ENCODE results near the gene KATNB1. TPM values are rescaled to one million over a fixed set of nuclear protein-coding genes. Genes with fewer than 3 reads are reported as not detected.
"Not testable (repeated sequence)": the region's sequence is repeated elsewhere in the genome, so short reads cannot be mapped to it uniquely, and the experiment has no call there.

The KATNB1 gene
- total RNA-seq, 1 donor from 2014 or later = 18.0 TPM

- no peak overlapping the region for H3K4me3 ChIP-seq
- no peak for TF ChIP-seq CTCF (IDR thresholded peaks at IDR 0.05)
- no peaks in the 10 kb centered on the region for H3K4me1 ChIP-seq
- intact Hi-C loops (cut with DNase I) = no loop called here
- no peak for ATAC-seq
- H3K27me3 ChIP-seq (ENCODE audit: low read depth) = peaks cover under 1% of the 10 kb centered on the region
- no peaks in the 10 kb centered on the region for H3K36me3 ChIP-seq
- DNase-seq = no peak
- H3K27ac ChIP-seq = no peak overlapping the region
- H3K9me3 ChIP-seq = no peaks in the 10 kb centered on the region
These were observed 25.9 kb upstream of the KATNB1 start for GRCh38 chr16:57709663-57710062.

GRCh38 chr16:57711346-57711745, 24.2 kb upstream of the KATNB1 start:
- no peak overlapping the region for H3K4me3 ChIP-seq
- no peak for ATAC-seq
- no peaks in the 10 kb centered on the region for H3K9me3 ChIP-seq
- no peaks in the 10 kb centered on the region for H3K36me3 ChIP-seq
- TF ChIP-seq CTCF (IDR thresholded peaks at IDR 0.05) = no peak
- H3K27me3 ChIP-seq (ENCODE audit: low read depth) = peaks cover 8% of the 10 kb centered on the region
- no peaks in the 10 kb centered on the region for H3K4me1 ChIP-seq
- no peak overlapping the region for H3K27ac ChIP-seq
- no peak for DNase-seq
- intact Hi-C loops (cut with DNase I) = no loop called here

- ATAC-seq (no peak), DNase-seq (no peak)
- H3K4me3 ChIP-seq = no peak overlapping the region
- no peak for TF ChIP-seq CTCF (IDR thresholded peaks at IDR 0.05)
- no peak overlapping the region for H3K27ac ChIP-seq
- no peaks in the 10 kb centered on the region for H3K36me3 ChIP-seq
- peaks cover 8% of the 10 kb centered on the region for H3K27me3 ChIP-seq (ENCODE audit: low read depth)
- H3K9me3 ChIP-seq = no peaks in the 10 kb centered on the region
- H3K4me1 ChIP-seq = no peaks in the 10 kb centered on the region
- intact Hi-C loops (cut with DNase I) = no loop called here
These were observed 23.6 kb upstream of the KATNB1 start for GRCh38 chr16:57711993-57712392.

- ATAC-seq; DNase-seq; H3K9me3 ChIP-seq; H3K36me3 ChIP-seq; H3K27me3 ChIP-seq (ENCODE audit: low read depth); H3K4me3 ChIP-seq; intact Hi-C loops (cut with DNase I); H3K27ac ChIP-seq; H3K4me1 ChIP-seq: not testable (repeated sequence)
These were observed 23.0 kb upstream of the KATNB1 start for GRCh38 chr16:57712569-57712968.

GRCh38 chr16:57713596-57713995, 22.0 kb upstream of the KATNB1 start:
- Histone ChIP-seq H3K9me3 (no peaks in the 10 kb centered on the region), H3K27me3 (ENCODE audit: low read depth) (peaks cover 8% of the 10 kb centered on the region), H3K36me3 (no peaks in the 10 kb centered on the region), H3K4me3 (no peak overlapping the region), H3K27ac (no peak overlapping the region), H3K4me1 (no peaks in the 10 kb centered on the region)
- TF ChIP-seq CTCF (IDR thresholded peaks at IDR 0.05) = no peak
- intact Hi-C loops (cut with DNase I) = no loop called here
- DNase-seq = no peak
- no peak for ATAC-seq

GRCh38 chr16:57714047-57714446, 21.5 kb upstream of the KATNB1 start:
- no peak overlapping the region for H3K4me3 ChIP-seq
- no peak for DNase-seq
- H3K4me1 ChIP-seq = no peaks in the 10 kb centered on the region
- peaks cover 8% of the 10 kb centered on the region for H3K27me3 ChIP-seq (ENCODE audit: low read depth)
- no peaks in the 10 kb centered on the region for H3K9me3 ChIP-seq
- no peak for TF ChIP-seq CTCF (IDR thresholded peaks at IDR 0.05)
- intact Hi-C loops (cut with DNase I) = no loop called here
- no peak overlapping the region for H3K27ac ChIP-seq
- ATAC-seq = no peak
- H3K36me3 ChIP-seq = no peaks in the 10 kb centered on the region

Data from lower lobe of right lung (tissue), 2 donors.